Lung (tissue), 12 donors: ENCODE results near the gene PHRF1. TPM values are rescaled to one million over a fixed set of nuclear protein-coding genes. Genes with fewer than 3 reads are reported as not detected.

Experiments used
- ATAC-seq: fragments of 200-7000 bp; cut with Tn5 transposase; one replicate; pipeline ENCODE4 v1.9.1; 2020; ENCODE audit warnings: moderate number of reproducible peaks; ENCODE audit not compliant: insufficient read depth, low FRiP score
- DNase-seq, 3 donors: peaks; one replicate each; pipeline ENCODE4 v3.0.0-alpha.2; 2013 to 2017
- H3K27ac ChIP-seq, 2 donors: one replicate each; pipeline ENCODE4 v1.5.1; 2013; ENCODE audit warnings: mild to moderate bottlenecking in 2 of 2, moderate library complexity in 2 of 2, control low read depth in 1 of 2, inconsistent platforms in 1 of 2, low read depth in 1 of 2, low read length in 1 of 2
- H3K27me3 ChIP-seq, 3 donors: one replicate each; pipeline ENCODE4 v1.5.1; 2013; ENCODE audit warnings: low read length in 2 of 3; ENCODE audit not compliant: control insufficient read depth in 3 of 3, insufficient read depth in 3 of 3
- H3K36me3 ChIP-seq, 4 donors: one replicate each; pipeline ENCODE4 v1.5.1; 2013; ENCODE audit warnings: low read length in 4 of 4, mild to moderate bottlenecking in 1 of 4, moderate library complexity in 1 of 4; ENCODE audit not compliant: control insufficient read depth in 4 of 4, insufficient read depth in 4 of 4
- H3K4me1 ChIP-seq, 5 donors: one replicate each; pipeline ENCODE4 v1.5.1; 2013; ENCODE audit warnings: low read length in 5 of 5, mild to moderate bottlenecking in 2 of 5, moderate library complexity in 1 of 5; ENCODE audit not compliant: control insufficient read depth in 5 of 5, insufficient read depth in 5 of 5
- H3K4me3 ChIP-seq: one replicate; pipeline ENCODE4 v1.5.1; 2013; ENCODE audit warnings: mild to moderate bottlenecking, control low read depth, moderate library complexity
- H3K9ac ChIP-seq, 2 donors: one replicate each; pipeline ENCODE4 v1.5.1; 2013; ENCODE audit warnings: low read length in 2 of 2, control low read depth in 1 of 2; ENCODE audit not compliant: insufficient read depth in 1 of 2
- H3K9me3 ChIP-seq, 4 donors: one replicate each; pipeline ENCODE4 v1.5.1; 2013; ENCODE audit warnings: low read length in 3 of 4, mild to moderate bottlenecking in 1 of 4, moderate library complexity in 1 of 4; ENCODE audit not compliant: control insufficient read depth in 4 of 4, insufficient read depth in 3 of 4
- CTCF ChIP-seq: IDR thresholded peaks from 2 replicates; pipeline ENCODE4 v1.5.1; 2012; ENCODE audit warnings: mild to moderate bottlenecking; ENCODE audit errors: control extremely low read depth, extremely low read depth
- WGBS, 2 donors: extraction: QIAGEN DNeasy Blood & Tissue Kit; methylation state at CpG; one replicate each; pipeline ENCODE4 v1.1.7; 2013; 5-methylcytosine and 5-hydroxymethylcytosine counted together
- polyA plus RNA-seq, 2 donors: library from polyadenylated mRNA; stranded (reverse); fragments of 200-250 nt; gene quantifications; one replicate each; pipeline ENCODE4 v1.2.1, GENCODE V29; 2013
- total RNA-seq, 2 donors: library from RNA; depleted of rRNA in 1 of 2; stranded (reverse); fragments of >200 nt in 1 of 2; gene quantifications; one replicate each; pipeline ENCODE4 v1.2.1, GENCODE V29; 2014 to 2021
- donor health status: control.
- donor health status: control.
- donor health status: Bipolar disorder and iron deficiency.
- donor health status: healthy.
- donor health status: DM: yes; HTN: yes; CAD: no.

PHRF1 gene
- total and polyA plus RNA-seq, 4 donors, result 16.3 to 39.3 (median 23.5) TPM

DNA sequence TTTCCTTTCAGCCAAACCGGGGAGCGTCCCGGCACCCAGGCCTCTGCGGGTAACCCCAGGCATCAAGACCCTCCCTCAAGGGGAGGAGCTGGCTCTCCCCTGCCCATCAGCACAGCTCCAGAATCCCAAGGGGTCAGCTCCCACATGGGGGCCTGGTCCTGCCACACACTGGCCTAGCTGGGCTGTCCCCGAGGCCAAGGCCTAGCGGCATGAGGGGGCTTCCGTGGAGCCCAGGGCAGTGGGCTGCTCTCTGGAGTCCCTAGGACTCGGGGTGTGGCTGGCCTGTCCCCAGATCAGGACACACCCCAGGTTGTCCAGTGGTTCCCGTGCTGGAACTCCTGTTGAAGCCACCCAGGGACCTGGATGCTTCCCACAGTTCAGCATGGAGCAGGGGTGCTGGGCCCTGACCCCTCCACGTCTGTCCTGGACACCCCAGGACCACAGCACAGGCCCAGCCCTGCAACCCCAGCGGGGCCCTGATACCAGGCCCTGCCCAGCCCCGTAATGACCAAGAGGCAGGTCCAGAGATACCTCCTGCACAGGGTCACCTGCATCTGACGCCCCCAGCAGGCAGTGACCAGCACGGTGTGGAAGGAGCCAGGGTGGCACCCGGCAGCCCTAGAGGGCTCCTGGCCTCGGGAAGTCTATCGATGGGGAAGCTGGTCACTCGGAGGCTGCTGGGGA lies 46.4 kb upstream of the PHRF1 start:
- H3K27ac ChIP-seq, result peak overlapping the region in 1 of 2 donors; percentile 8
- peak overlapping the region in 1 of 2 donors; percentile 2 for H3K9ac ChIP-seq
- H3K27me3 ChIP-seq, result no peaks in the 10 kb centered on the region
- peaks cover 0 to 10% (median 6%) of the 10 kb centered on the region in 5 donors for H3K4me1 ChIP-seq
- ATAC-seq, result no peak
- 89 to 90% methylated on average over 18 of the region's 18 CpGs for WGBS, 2 donors
- H3K36me3 ChIP-seq, result peaks cover 0 to 30% (median 3%) of the 10 kb centered on the region in 4 donors
- no peak for DNase-seq
- no peaks in the 10 kb centered on the region for H3K9me3 ChIP-seq
- TF ChIP-seq CTCF, result no peak
- H3K4me3 ChIP-seq, result no peak overlapping the region

DNA sequence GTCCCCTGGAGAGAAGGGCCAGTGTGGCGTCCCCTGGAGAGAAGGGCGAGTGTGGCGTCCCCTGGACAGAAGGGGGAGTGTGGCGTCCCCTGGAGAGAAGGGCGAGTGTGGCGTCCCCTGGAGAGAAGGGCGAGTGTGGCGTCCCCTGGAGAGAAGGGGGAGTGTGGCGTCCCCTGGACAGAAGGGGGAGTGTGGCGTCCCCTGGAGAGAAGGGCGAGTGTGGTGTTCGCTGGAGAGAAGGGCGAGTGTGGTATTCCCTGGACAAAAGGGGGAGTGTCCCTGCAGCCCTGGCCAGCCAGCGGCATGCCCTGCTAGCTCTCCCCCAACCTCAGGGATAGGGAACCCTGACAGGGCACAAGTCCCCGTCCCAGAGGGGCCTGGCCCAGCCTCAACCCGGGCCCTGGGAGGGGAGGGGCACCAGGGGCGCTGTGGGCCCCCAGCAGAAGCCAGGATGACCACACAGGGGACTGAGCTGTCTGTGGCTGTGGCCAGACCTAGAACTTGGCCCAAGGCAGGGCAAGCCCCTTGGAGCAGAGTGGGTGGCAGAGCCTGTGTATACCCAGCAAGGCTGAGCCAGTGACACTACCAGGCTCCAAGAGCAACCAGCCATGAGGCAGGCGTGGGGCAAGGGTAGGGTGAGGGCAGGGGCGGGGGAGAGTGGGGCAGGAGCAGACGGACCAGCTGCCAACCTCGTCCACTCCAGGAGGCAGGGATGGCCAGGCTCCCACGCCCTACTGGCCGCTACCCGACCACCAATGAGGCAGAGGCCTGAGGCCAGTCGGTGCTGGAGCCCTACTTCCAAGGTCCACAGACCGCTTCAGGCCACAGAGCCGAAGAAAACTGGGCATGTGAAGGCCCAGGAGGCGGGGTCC lies 45.1 kb upstream of the PHRF1 start:
- H3K4me1 ChIP-seq, result peaks cover 0 to 13% (median 7%) of the 10 kb centered on the region in 5 donors
- H3K9ac ChIP-seq, result no peak overlapping the region
- no peaks in the 10 kb centered on the region for H3K9me3 ChIP-seq
- H3K27me3 ChIP-seq, result peaks cover 0 to 1% (median 0%) of the 10 kb centered on the region in 3 donors
- no peak overlapping the region for H3K27ac ChIP-seq
- no peak overlapping the region for H3K4me3 ChIP-seq
- ATAC-seq, result no peak
- no peak for DNase-seq
- H3K36me3 ChIP-seq, result peaks cover 0 to 30% (median 3%) of the 10 kb centered on the region in 4 donors
- TF ChIP-seq CTCF, result no peak
- 87 to 93% methylated on average over 27 to 28 of the region's 28 CpGs for WGBS, 2 donors

DNA sequence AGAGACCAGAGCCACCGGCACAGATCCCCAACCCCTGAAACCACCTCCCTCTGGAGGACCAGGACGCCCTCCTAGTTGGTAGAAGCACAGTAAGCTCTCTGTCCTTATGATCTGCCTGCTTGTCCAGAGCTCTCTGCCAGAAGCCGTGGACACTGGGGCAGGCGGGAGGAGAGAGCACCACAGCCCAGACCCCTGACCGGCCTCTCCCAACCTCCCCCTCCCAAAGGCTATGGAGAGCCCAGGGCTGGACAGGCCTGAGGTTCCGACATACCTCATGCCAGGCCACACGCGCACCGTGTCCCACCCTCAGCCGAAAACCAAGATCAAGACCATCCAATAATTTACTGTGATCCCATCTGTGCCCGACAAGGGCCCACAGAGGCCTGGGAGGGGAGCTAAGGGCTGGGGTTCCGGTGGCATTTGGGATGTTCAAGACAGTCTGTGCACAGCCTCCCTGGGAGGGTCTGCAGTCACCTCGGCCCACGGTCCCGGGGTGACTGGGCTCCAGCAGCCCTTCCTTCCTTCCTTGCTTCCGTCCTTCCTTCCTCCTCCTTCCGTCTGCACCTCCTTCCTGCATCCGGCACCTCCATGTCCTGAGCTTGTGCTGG lies 44.2 kb upstream of the PHRF1 start:
- H3K9me3 ChIP-seq, result peaks cover 0 to under 1% (median 0%) of the 10 kb centered on the region in 4 donors
- no peak for TF ChIP-seq CTCF
- peak overlapping the region in 1 of 2 donors; percentile 13 for H3K27ac ChIP-seq
- no peak overlapping the region for H3K9ac ChIP-seq
- H3K27me3 ChIP-seq, result peaks cover 0 to 2% (median 2%) of the 10 kb centered on the region in 3 donors
- H3K4me1 ChIP-seq, result peaks cover 0 to 18% (median 9%) of the 10 kb centered on the region in 5 donors
- ATAC-seq (no peak), DNase-seq (no peak)
- peaks cover 0 to 30% (median 3%) of the 10 kb centered on the region in 4 donors for H3K36me3 ChIP-seq
- H3K4me3 ChIP-seq, result no peak overlapping the region
- WGBS, 2 donors, result 77 to 83% methylated on average over 16 to 18 of the region's 18 CpGs
